GM13977 (cell line): Measurements from ENCODE around the gene SLC6A2.

ENCODE experiments used
- DNase-seq: peaks from one replicate; pipeline ENCODE4 v3.0.0; 2012; ENCODE audit warnings: low spot score
- CTCF ChIP-seq: IDR thresholded peaks from 2 replicates; pipeline ENCODE4 v1.5.1; 2012; ENCODE audit warnings: mild to moderate bottlenecking, control low read depth; ENCODE audit not compliant: insufficient read depth; ENCODE audit errors: extremely low read depth, missing control alignments
- in situ Hi-C: fragments of 300-500 bp; cut with MboI; formaldehyde crosslinking; loops from one replicate; pipeline ENCODE4 v1.12.0; 2022; ENCODE audit warnings: low sequenced_read_pairs, low pct_unique_long_range_greater_than_20kb, mixed read lengths, inconsistent platforms; ENCODE audit not compliant: unreplicated experiment

The SLC6A2 gene

GRCh38 chr16:55695595-55695994 lies 39.8 kb downstream of the SLC6A2 start:
- no peak for TF ChIP-seq CTCF
- in situ Hi-C loops: no loop called here
- DNase-seq: no peak

DNA sequence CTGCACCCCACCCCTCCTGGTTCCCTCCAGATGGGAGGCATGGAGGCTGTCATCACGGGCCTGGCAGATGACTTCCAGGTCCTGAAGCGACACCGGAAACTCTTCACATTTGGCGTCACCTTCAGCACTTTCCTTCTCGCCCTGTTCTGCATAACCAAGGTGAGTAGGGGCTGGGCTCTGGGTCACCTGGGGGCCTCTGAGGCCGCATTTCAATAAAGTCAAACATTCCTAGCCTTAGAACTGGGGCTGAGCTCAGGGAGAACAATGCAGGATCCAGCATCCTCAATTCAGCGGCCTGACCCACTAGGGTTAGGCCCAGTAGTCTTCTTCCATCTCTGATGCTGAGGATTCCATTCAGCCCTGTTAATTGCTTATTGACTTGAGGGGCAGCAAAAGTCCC lies 42.1 kb downstream of the SLC6A2 start:
- no peak for DNase-seq
- in situ Hi-C loops: no loop called here

GRCh38 chr16:55698331-55698730 lies 42.5 kb downstream of the SLC6A2 start:
- in situ Hi-C loops: no loop called here
- no peak for DNase-seq
- TF ChIP-seq CTCF: no peak

More for the DNA sequence above, 42.1 kb downstream of the SLC6A2 start:
- TF ChIP-seq CTCF: no peak

- no peak for TF ChIP-seq CTCF
- DNase-seq: no peak
- in situ Hi-C loops: no loop called here
Measured at GRCh38 chr16:55698946-55699345, 43.2 kb downstream of the SLC6A2 start.

DNA sequence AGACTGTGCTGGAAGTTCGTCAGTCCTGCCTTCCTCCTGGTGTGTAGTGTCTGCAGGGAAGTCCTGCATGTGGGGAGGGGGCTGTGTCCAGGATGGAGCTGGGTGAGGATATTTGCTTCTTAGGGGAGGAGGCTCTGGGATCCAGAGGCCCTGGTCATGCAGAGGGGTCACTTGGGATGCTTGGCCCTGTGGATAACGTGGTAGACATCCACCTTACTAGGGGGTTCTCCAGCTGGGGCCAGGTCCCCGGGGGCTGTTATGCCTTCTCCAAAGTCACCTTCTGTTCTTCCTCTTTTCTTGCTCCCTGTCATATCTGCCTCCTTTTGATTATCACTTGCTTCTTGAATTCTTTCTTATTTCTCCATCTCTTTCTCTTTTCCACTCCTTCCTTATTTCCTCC lies 43.8 kb downstream of the SLC6A2 start:
- in situ Hi-C loops: loop anchor here (10.0 kb wide), 1 partner anchor 235 kb away; no protein-coding TSS in a partner anchor
- no peak for TF ChIP-seq CTCF
- DNase-seq: no peak

DNA sequence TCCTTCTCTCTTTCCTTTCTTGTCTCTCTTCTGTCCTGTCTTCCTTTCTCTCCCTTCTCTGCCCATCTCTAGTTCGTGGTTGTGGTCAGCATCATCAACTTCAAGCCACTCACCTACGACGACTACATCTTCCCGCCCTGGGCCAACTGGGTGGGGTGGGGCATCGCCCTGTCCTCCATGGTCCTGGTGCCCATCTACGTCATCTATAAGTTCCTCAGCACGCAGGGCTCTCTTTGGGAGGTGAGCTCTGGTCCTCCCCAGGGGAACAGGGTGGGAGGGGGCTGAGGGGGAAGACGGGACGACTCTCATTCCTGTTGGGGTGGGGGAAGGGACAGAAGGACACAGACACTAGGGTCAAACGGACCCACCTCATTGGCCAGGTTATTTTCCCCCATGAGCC lies 44.3 kb downstream of the SLC6A2 start:
- in situ Hi-C loops: loop anchor here (10.0 kb wide), 1 partner anchor 235 kb away; no protein-coding TSS in a partner anchor
- no peak for TF ChIP-seq CTCF

DNA sequence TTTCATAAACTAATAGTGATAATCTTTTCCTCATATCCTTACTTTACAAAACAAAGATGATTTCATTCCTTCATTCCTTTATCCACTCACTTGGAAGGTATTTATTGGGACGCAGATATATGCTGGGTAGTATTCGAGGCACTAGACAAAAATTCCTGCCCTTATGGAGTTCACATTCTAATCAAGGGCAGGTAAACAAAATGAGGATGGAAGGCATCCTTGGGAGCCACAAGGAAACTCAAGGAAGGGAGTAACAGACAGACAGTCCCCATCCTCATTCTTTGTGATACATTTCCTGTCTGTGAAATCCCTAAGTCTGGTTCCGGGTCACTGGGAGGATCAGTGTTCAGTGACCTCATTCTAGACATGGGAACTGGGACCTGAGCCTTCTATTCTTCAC lies 45.2 kb downstream of the SLC6A2 start:
- in situ Hi-C loops: loop anchor here (10.0 kb wide), 1 partner anchor 236 kb away; no protein-coding TSS in a partner anchor
- no peak for TF ChIP-seq CTCF
- DNase-seq: no peak

More for the DNA sequence above, 44.3 kb downstream of the SLC6A2 start:
- DNase-seq: no peak
